IPS DF 4.7 (cell line): Measurements from ENCODE around the gene ACBD4.

ENCODE experiments used
- DNase-seq: peaks from one replicate; pipeline ENCODE4 v3.0.0-alpha.2; 2013; ENCODE audit warnings: low spot score; ENCODE audit errors: extremely low read depth

The ACBD4 gene

DNA sequence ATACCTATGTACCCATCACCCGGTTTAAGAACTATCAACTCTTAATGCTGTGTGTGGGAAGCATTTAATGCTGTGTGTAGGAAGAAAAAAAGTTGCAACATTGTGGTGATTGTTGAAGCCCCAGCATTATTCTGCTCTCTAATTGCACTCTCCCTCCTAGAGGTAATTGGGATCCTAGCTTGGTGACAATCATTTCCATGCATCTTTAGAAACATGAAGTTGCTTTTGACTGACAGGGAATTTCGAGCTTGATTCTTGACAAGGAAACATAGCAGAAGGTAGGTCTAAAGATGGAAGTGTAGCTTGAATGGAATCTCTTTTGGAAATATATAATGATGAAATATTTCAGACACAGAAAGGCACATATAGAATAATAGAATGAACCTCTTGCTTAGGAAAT lies 53.5 kb downstream of the ACBD4 start:
- no peak for DNase-seq

DNA sequence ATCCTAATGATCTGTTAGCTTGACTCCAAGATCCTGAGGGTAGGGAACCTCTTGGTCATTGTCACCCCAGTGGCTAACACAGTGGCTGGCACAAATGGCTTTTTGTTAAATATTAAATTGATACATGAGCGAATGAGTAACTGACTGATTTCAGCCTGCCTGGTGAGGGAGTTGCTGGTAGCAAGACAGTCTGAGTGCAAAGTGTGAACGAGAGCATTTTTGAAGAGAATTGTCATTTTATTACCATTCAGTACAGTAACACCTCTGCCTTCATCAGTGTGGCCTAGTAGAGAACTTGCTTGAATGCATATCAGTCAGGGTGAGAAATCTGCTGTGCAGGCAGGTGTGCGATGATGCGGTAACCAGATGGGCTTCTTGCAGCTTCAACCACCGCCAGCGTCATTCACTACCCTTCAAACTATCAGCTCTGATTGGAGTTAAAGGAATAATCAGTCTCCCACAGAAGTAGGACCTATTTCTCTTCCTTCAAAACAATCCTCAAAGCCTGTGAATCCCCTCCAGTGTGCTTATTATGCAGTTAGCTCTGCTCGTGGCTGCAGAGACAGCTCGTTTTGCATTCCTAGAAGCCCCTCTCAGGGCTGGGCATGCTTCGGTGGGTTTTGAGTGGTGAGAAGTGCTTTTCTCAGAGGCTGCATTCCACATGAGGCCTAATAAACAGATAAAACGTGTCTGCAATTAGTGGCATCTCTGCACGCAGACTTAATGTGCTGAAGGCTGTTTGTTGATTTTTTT lies 55.2 kb downstream of the ACBD4 start:
- DNase-seq, result no peak
